Measurements from ENCODE around the gene CRYBG1.
A peak's percentile ranks its signal among the peaks of the same experiment; 100 is the strongest.

The CRYBG1 gene

GRCh38 chr6:106426250-106426970 is 65.9 kb downstream of the CRYBG1 start:
- DNase-seq: no peak

- no peak for DNase-seq
These were observed 69.9 kb downstream of the CRYBG1 start for GRCh38 chr6:106430466-106430865.

- DNase-seq: no peak
These were observed 70.9 kb downstream of the CRYBG1 start for GRCh38 chr6:106431405-106431804.

- DNase-seq: peak; percentile 27
These were observed 71.5 kb downstream of the CRYBG1 start for GRCh38 chr6:106431972-106432371.

- DNase-seq: no peak
These were observed 74.0 kb downstream of the CRYBG1 start for GRCh38 chr6:106434530-106434929.

- DNase-seq: no peak
These were observed 78.9 kb downstream of the CRYBG1 start for GRCh38 chr6:106439459-106439858.

- DNase-seq: no peak
These were observed 80.0 kb downstream of the CRYBG1 start for GRCh38 chr6:106440546-106440945.

GRCh38 chr6:106442395-106442794 is 81.9 kb downstream of the CRYBG1 start:
- DNase-seq: no peak

- DNase-seq: peak; percentile 62
These were observed 84.4 kb downstream of the CRYBG1 start for GRCh38 chr6:106444777-106445507.

GRCh38 chr6:106445508-106445878 is 85.0 kb downstream of the CRYBG1 start:
- no peak for DNase-seq

GRCh38 chr6:106446287-106446885 is 85.9 kb downstream of the CRYBG1 start:
- no peak for DNase-seq

GRCh38 chr6:106446983-106447382 is 86.5 kb downstream of the CRYBG1 start:
- no peak for DNase-seq

GRCh38 chr6:106448000-106448426 is 87.5 kb downstream of the CRYBG1 start:
- no peak for DNase-seq

- DNase-seq: no peak
These were observed 90.1 kb downstream of the CRYBG1 start for GRCh38 chr6:106450653-106451052.

GRCh38 chr6:106451439-106451838 is 90.9 kb downstream of the CRYBG1 start:
- peak; percentile 54 for DNase-seq

GRCh38 chr6:106452628-106453027 is 92.1 kb downstream of the CRYBG1 start:
- peak; percentile 12 for DNase-seq

GRCh38 chr6:106453756-106454367 is 93.3 kb downstream of the CRYBG1 start:
- DNase-seq: no peak

GRCh38 chr6:106456756-106457155 is 96.2 kb downstream of the CRYBG1 start:
- DNase-seq: no peak

- no peak for DNase-seq
These were observed 97.8 kb downstream of the CRYBG1 start for GRCh38 chr6:106458021-106458986.

- DNase-seq: no peak
These were observed 100.0 kb downstream of the CRYBG1 start for GRCh38 chr6:106460481-106460880.

- no peak for DNase-seq
These were observed 100.6 kb downstream of the CRYBG1 start for GRCh38 chr6:106461084-106461483.

GRCh38 chr6:106462923-106463557 is 102.5 kb downstream of the CRYBG1 start:
- no peak for DNase-seq
